Mucosa of descending colon (tissue), 3 donors: Measurements from ENCODE around the gene C4orf54. TPM values are rescaled to one million over a fixed set of nuclear protein-coding genes. Genes with fewer than 3 reads are reported as not detected.

Experiments
- ATAC-seq: fragments of 200-7000 bp; cut with Tn5 transposase; one replicate; pipeline ENCODE4 v1.9.1; 2020; ENCODE audit warnings: mild to moderate bottlenecking, moderate library complexity
- DNase-seq, 3 donors: peaks; one replicate each; pipeline ENCODE4 v3.0.0-alpha.2; 2020
- H3K36me3 ChIP-seq: fragments of 200-600 bp; one replicate; pipeline ENCODE4 v1.8.0; 2021; ENCODE audit warnings: low read depth, mild to moderate bottlenecking
- H3K4me1 ChIP-seq: fragments of 200-600 bp; one replicate; pipeline ENCODE4 v1.8.0; 2021; ENCODE audit warnings: low read depth, mild to moderate bottlenecking
- H3K4me3 ChIP-seq: fragments of 200-600 bp; one replicate; pipeline ENCODE4 v1.8.0; 2021; ENCODE audit warnings: mild to moderate bottlenecking
- H3K9me3 ChIP-seq: fragments of 200-600 bp; one replicate; pipeline ENCODE4 v1.8.0; 2021; ENCODE audit warnings: mild to moderate bottlenecking
- intact Hi-C, 2 donors: fragments of 100-400 bp; cut with DNase I in 1 of 2; cut with micrococcal nuclease in 1 of 2; formaldehyde crosslinking; loops; one replicate each; pipeline versions ENCODE4 v1.11.0 to v1.11.1; 2022; cut with DNase I, micrococcal nuclease
- total RNA-seq, 3 donors: library from RNA; stranded (reverse); fragmentation: NEBNext Ultra II Directional in 2 of 3; extraction: Animal tissue kit (Norgen Biotek cat#: 25700) in 2 of 3; gene quantifications; one replicate each; pipeline versions ENCODE4 v1.2.1 to v1.2.4, GENCODE V29; 2021 to 2023
- TF ChIP-seq, protein P1 (sequence below): fragments of 200-600 bp; IDR thresholded peaks from one replicate; pipeline ENCODE4 v1.8.0; 2022; ENCODE audit warnings: antibody characterized with exemption, mild to moderate bottlenecking
- donor health status: DM: no; HTN: no; CAD: no; lungs with moderate emphysema.
- donor health status: DM: no; HTN: no; CAD: no.
- donor health status: DM: no; HTN: yes; CAD: no.

C4orf54 gene
- total RNA-seq, 3 donors from 2014 or later: 0.02 TPM; not detected in 2

DNA sequence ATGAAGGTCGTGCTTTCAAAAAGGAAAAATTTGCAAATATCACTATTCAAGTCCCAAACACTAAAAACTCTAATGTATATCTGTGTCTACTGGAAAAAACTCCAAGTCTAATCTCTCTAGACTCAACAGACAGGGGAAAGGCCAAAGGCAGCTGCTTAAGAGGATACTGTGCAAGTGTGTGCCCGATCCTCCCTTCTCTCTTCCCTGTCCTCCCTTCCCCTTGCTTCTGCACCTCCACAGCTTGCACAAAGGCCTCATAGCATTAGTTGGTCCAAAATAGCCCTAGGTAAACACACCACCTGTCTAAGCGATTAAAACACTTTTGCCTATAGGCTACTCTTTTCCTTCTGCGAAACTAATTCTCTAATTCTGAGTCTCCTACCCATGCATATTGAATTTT lies 10.6 kb downstream of the C4orf54 start:
- no peak overlapping the region for H3K4me3 ChIP-seq
- DNase-seq: no peak
- no peaks in the 10 kb centered on the region for H3K36me3 ChIP-seq
- TF ChIP-seq, protein P1, sequence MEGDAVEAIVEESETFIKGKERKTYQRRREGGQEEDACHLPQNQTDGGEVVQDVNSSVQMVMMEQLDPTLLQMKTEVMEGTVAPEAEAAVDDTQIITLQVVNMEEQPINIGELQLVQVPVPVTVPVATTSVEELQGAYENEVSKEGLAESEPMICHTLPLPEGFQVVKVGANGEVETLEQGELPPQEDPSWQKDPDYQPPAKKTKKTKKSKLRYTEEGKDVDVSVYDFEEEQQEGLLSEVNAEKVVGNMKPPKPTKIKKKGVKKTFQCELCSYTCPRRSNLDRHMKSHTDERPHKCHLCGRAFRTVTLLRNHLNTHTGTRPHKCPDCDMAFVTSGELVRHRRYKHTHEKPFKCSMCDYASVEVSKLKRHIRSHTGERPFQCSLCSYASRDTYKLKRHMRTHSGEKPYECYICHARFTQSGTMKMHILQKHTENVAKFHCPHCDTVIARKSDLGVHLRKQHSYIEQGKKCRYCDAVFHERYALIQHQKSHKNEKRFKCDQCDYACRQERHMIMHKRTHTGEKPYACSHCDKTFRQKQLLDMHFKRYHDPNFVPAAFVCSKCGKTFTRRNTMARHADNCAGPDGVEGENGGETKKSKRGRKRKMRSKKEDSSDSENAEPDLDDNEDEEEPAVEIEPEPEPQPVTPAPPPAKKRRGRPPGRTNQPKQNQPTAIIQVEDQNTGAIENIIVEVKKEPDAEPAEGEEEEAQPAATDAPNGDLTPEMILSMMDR: no peak
- H3K9me3 ChIP-seq: no peaks in the 10 kb centered on the region
- no peak for ATAC-seq
- intact Hi-C loops: no loop called here
- no peaks in the 10 kb centered on the region for H3K4me1 ChIP-seq

DNA sequence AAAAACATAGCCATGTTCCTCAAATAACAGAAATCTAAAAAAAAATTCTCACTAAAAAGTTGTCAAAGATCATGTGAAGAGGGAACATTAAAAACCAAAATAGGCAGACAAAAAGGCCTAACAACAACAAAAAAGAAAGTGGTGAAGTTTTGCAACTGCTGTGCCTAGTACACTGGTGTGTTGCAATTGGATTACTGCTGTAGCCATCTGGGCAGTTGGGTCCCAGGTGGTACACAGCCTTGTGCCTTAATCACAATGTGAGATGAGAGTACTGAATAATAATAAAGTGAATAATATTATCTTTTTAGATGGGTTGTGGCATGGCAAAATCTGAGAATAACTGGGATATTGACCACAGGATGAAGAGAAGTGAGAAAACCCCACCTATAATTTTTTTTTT lies 12.0 kb downstream of the C4orf54 start:
- no peak for ATAC-seq
- no peak for DNase-seq
- Histone ChIP-seq H3K4me1 (no peaks in the 10 kb centered on the region), H3K4me3 (no peak overlapping the region), H3K36me3 (no peaks in the 10 kb centered on the region), H3K9me3 (no peaks in the 10 kb centered on the region)
- TF ChIP-seq, protein P1: no peak
- intact Hi-C loops: no loop called here

DNA sequence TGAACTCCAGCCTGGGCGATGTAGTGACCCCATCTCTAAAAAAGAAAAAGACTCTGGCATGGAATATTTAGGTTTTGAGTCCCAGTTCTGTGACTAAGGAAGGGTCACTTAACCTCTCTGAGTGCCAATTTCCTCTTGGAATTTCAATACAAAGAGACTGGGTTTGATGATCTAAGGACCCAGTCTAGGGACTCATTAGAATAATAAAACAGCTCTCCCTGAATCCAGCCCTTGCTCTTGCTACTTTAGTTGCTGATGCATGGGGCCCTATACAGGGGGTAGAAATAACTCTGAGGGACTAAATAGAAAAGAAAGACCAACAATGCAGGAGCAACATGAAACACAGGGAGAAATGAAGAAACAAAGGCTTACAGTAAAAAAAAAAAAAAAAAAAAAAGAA lies 12.6 kb downstream of the C4orf54 start:
- TF ChIP-seq, protein P1: no peak
- intact Hi-C loops: no loop called here

DNA sequence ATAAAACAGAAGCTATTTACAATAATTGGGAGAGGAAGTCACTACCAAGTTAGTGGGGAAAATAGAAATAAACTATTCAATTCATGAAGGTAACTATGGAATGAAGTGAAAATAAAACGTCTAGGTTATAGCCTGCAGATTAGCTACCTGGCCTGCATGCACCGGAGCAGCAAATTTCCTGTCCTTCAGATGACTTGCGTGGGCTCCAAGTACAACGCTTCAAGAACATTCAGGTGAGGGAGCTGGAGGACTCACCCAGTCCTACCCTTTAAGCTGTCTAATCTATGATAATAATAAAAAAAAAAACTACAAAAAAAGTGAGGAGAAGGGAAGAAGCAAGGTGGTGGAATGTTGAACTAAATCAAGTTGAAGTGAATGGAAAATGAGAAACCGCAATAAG lies 13.2 kb downstream of the C4orf54 start:
- Histone ChIP-seq H3K9me3 (no peaks in the 10 kb centered on the region), H3K36me3 (no peaks in the 10 kb centered on the region), H3K4me3 (no peak overlapping the region), H3K4me1 (no peaks in the 10 kb centered on the region)
- TF ChIP-seq, protein P1: no peak
- intact Hi-C loops: no loop called here
- ATAC-seq: no peak
- no peak for DNase-seq

More for the DNA sequence above, 12.6 kb downstream of the C4orf54 start:
- Histone ChIP-seq H3K9me3 (no peaks in the 10 kb centered on the region), H3K36me3 (no peaks in the 10 kb centered on the region), H3K4me3 (no peak overlapping the region), H3K4me1 (no peaks in the 10 kb centered on the region)
- ATAC-seq (no peak), DNase-seq (no peak)

DNA sequence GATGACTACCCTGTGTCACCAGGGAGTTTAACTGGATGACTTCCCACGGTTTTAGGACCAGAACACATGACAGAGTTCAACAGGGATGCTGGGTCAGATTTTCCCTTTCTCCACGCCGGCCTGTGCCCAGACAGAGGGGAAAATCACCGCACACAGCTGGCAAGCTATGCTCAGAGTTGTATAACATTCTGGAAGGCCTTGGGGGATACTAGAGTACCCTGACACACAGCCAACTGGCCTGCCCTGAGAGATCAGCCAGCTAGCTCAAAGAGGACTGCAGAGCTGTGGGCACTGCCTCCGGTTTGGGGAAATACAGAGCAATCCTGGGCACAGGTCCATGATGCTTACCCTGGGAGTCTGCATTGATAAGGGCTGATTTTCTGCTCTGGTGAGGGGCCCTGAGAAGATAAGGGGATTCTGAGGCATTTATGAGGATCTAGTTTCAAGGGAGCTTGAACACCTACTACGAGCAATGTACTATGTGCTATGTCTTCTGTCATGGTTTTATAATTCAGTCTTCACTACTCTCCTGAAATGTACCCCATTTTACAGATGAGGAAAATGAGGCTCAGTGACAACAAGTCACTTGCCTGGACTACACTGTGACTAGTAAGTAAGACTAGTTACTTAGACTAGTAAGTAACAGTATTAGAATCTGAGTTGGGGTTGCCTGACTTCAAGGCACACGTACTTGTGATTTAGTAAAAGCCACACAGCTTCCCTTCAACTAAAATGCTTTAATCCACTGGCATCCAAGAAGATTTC lies 14.7 kb downstream of the C4orf54 start:
- Histone ChIP-seq H3K36me3 (no peaks in the 10 kb centered on the region), H3K4me3 (no peak overlapping the region), H3K9me3 (no peaks in the 10 kb centered on the region), H3K4me1 (no peaks in the 10 kb centered on the region)
- ATAC-seq (no peak), DNase-seq (no peak)
- intact Hi-C loops: no loop called here
- TF ChIP-seq, protein P1: no peak
